GM12878 (cell line): ENCODE measurements around the gene EFNA3. TPM values are rescaled to one million over a fixed set of nuclear protein-coding genes. Genes with fewer than 3 reads are reported as not detected.

Experiments
- ATAC-seq: fragments of 200-7000 bp; cut with Tn5 transposase; 3 replicates; pipeline ENCODE4 v1.9.1; 2020; ENCODE audit warnings: mild to moderate bottlenecking, moderate library complexity
- BruUV-seq: library from RNA; stranded (reverse); fragments of 400-500 nt; replicated peaks from 2 replicates; lab custom pipeline; 2021; lab: Mats Ljungman, UMichigan
- CTCF ChIA-PET: fragments of 300-600 bp; sonication (Branson Sonifier 250); formaldehyde crosslinking; extraction: SDS; loops from one replicate; lab custom pipeline; 2021; ENCODE audit warnings: inconsistent platforms; lab: Yijun Ruan, JAX
- POLR2A ChIA-PET: fragments of 350-600 bp; formaldehyde crosslinking; extraction: SDS; loops from one replicate; lab custom pipeline; 2021; ENCODE audit warnings: inconsistent platforms; lab: Charles Lee
- RAD21 ChIA-PET: fragments of 300-600 bp; sonication (Branson Sonifier 250); formaldehyde crosslinking; loops from one replicate; lab custom pipeline; 2023; ENCODE audit warnings: antibody characterized with exemption; ENCODE audit not compliant: unreplicated experiment; lab: Charles Lee
- SMC1A ChIA-PET: fragments of 300-600 bp; sonication (Branson Sonifier 250); formaldehyde crosslinking; loops from one replicate; lab custom pipeline; 2023; ENCODE audit not compliant: unreplicated experiment, uncharacterized antibody; lab: Charles Lee
- DNase-seq: peaks from one replicate; pipeline ENCODE4 v3.0.0-alpha.2; 2011; ENCODE audit warnings: low read depth, low spot score
- FAIRE-seq: peaks from 3 replicates; lab custom pipeline; 2011; peaks lifted over from hg19 to GRCh38; lab: Jason Lieb, UNC
- H2AFZ ChIP-seq: 2 replicates; pipeline ENCODE4 v1.6.0; 2011; ENCODE audit warnings: low read depth, low read length, control low read depth; ENCODE audit not compliant: control insufficient read depth
- H3K27ac ChIP-seq: 2 replicates; pipeline ENCODE4 v1.5.1; 2011; ENCODE audit warnings: control low read depth; ENCODE audit not compliant: control insufficient read depth, insufficient read depth
- H3K27me3 ChIP-seq, 2 experiments: replicated peaks in 1 of 2; 2 replicates each; pipeline versions ENCODE4 v1.6.0 to v1.6.1; 2011; ENCODE audit warnings: low read length in 1 of 2; ENCODE audit not compliant: control insufficient read depth in 2 of 2, insufficient read depth in 2 of 2
- H3K36me3 ChIP-seq, 2 experiments: 2 replicates each; pipeline ENCODE4 v1.5.1; 2011; ENCODE audit warnings: low read length in 1 of 2; ENCODE audit not compliant: control insufficient read depth in 2 of 2, insufficient read depth in 2 of 2
- H3K4me1 ChIP-seq: 2 replicates; pipeline ENCODE4 v1.6.1; 2011; ENCODE audit warnings: mild to moderate bottlenecking, low read length, moderate library complexity, mixed read lengths; ENCODE audit not compliant: control insufficient read depth, insufficient read depth
- H3K4me2 ChIP-seq: 2 replicates; pipeline ENCODE4 v1.6.0; 2011; ENCODE audit warnings: control low read depth; ENCODE audit not compliant: control insufficient read depth, insufficient read depth
- H3K4me3 ChIP-seq: fragments of 200-600 bp; sonication (generic); 2 replicates; pipeline ENCODE4 v1.5.1; 2016
- H3K79me2 ChIP-seq: 2 replicates; pipeline ENCODE4 v1.6.0; 2011; ENCODE audit warnings: low read length; ENCODE audit not compliant: control insufficient read depth, insufficient read depth
- H3K9ac ChIP-seq: 2 replicates; pipeline ENCODE4 v1.8.0; 2011; ENCODE audit warnings: low read length, control low read depth, mixed read lengths; ENCODE audit not compliant: control insufficient read depth, insufficient read depth
- H3K9me3 ChIP-seq: replicated peaks from 3 replicates; pipeline ENCODE4 v1.5.1; 2011; ENCODE audit warnings: mild to moderate bottlenecking, low read length; ENCODE audit not compliant: control insufficient read depth, insufficient read depth
- H4K20me1 ChIP-seq: 2 replicates; pipeline ENCODE4 v1.6.0; 2011; ENCODE audit not compliant: control insufficient read depth, insufficient read depth
- BACH1 ChIP-seq: fragments of 450-650 bp; IDR thresholded peaks from 2 replicates; pipeline ENCODE4 v1.6.1; 2017; ENCODE audit warnings: mild to moderate bottlenecking, borderline replicate concordance
- BMI1 ChIP-seq: fragments of 450-650 bp; IDR thresholded peaks from 2 replicates; pipeline ENCODE4 v1.6.1; 2016; ENCODE audit warnings: mild to moderate bottlenecking, moderate library complexity, borderline replicate concordance
- CBFB ChIP-seq: IDR thresholded peaks from 2 replicates; pipeline ENCODE4 v1.6.1; 2016; ENCODE audit warnings: antibody characterized with exemption, low read depth
- E2F8 ChIP-seq: fragments of 450-650 bp; IDR thresholded peaks from 2 replicates; pipeline ENCODE4 v1.6.1; 2018; ENCODE audit warnings: mild to moderate bottlenecking, low read depth, moderate library complexity; ENCODE audit not compliant: partially characterized antibody
- EZH2 ChIP-seq: IDR thresholded peaks from 2 replicates; pipeline ENCODE4 v1.6.1; 2012; ENCODE audit warnings: low read depth, mild to moderate bottlenecking, control low read depth, inconsistent platforms, low read length, borderline replicate concordance; ENCODE audit not compliant: control insufficient read depth
- HDGF ChIP-seq: fragments of 450-650 bp; IDR thresholded peaks from 2 replicates; pipeline ENCODE4 v1.6.1; 2016; ENCODE audit warnings: antibody characterized with exemption
- IRF3 ChIP-seq: fragments of 450-650 bp; IDR thresholded peaks from 2 replicates; pipeline ENCODE4 v1.6.1; 2014; ENCODE audit warnings: mild to moderate bottlenecking
- KDM1A ChIP-seq: fragments of 200-600 bp; sonication (generic); IDR thresholded peaks from 2 replicates; pipeline ENCODE4 v1.6.1; 2016; ENCODE audit warnings: borderline replicate concordance
- LARP7 ChIP-seq: fragments of 450-650 bp; IDR thresholded peaks from 2 replicates; pipeline ENCODE4 v1.6.1; 2017; ENCODE audit warnings: mild to moderate bottlenecking
- MYC ChIP-seq: IDR thresholded peaks from 2 replicates; pipeline ENCODE4 v1.6.1; 2011; ENCODE audit warnings: mild to moderate bottlenecking, low read length, moderate library complexity, inconsistent platforms; ENCODE audit not compliant: insufficient read depth, insufficient replicate concordance, insufficient read length, severe bottlenecking
- NBN ChIP-seq: fragments of 450-650 bp; IDR thresholded peaks from 2 replicates; pipeline ENCODE4 v1.6.1; 2016
- RB1 ChIP-seq: fragments of 450-650 bp; formaldehyde crosslinking; IDR thresholded peaks from 2 replicates; pipeline ENCODE4 v1.6.1; 2017; ENCODE audit warnings: mild to moderate bottlenecking, borderline replicate concordance
- RUNX3 ChIP-seq: IDR thresholded peaks from 2 replicates; pipeline ENCODE4 v1.6.1; 2012; ENCODE audit warnings: low read length, inconsistent platforms
- SREBF2 ChIP-seq: IDR thresholded peaks from 2 replicates; pipeline ENCODE4 v1.6.1; 2012; ENCODE audit warnings: mild to moderate bottlenecking, low read length
- SRF ChIP-seq, 2 experiments: IDR thresholded peaks; 2 replicates each; pipeline ENCODE4 v1.6.1; 2011; ENCODE audit warnings: low read depth in 2 of 2, low read length in 2 of 2, mild to moderate bottlenecking in 1 of 2, moderate library complexity in 1 of 2
- TAF1 ChIP-seq: IDR thresholded peaks from 2 replicates; pipeline ENCODE4 v1.6.1; 2011; ENCODE audit warnings: mild to moderate bottlenecking, low read depth, low read length, borderline replicate concordance
- TBL1XR1 ChIP-seq: IDR thresholded peaks from 2 replicates; pipeline ENCODE4 v1.6.1; 2012; ENCODE audit warnings: low read depth, low read length, improper control_type of control experiment
- ZNF24 ChIP-seq: fragments of 450-650 bp; IDR thresholded peaks from 2 replicates; pipeline ENCODE4 v1.6.1; 2017; ENCODE audit warnings: antibody characterized with exemption, mild to moderate bottlenecking
- WGBS: methylation state at CpG from one replicate; pipeline ENCODE4 v1.1.6; 2016; ENCODE audit warnings: low lambda C conversion rate; ENCODE audit not compliant: insufficient replicate concordance, insufficient coverage; ENCODE audit errors: missing lambda C conversion rate; 5-methylcytosine and 5-hydroxymethylcytosine counted together
- in situ Hi-C: fragments of 300-500 bp; cut with MboI; formaldehyde crosslinking; loops from 9 replicates; pipeline ENCODE4 v1.14.3; 2018; ENCODE audit warnings: mixed read lengths
- intact Hi-C: fragments of 100-400 bp; cut with micrococcal nuclease; formaldehyde crosslinking; loops from one replicate; pipeline ENCODE4 v1.14.2; 2022; ENCODE audit not compliant: unreplicated experiment
- polyA plus RNA-seq, 11 experiments: library from polyadenylated mRNA; depleted of rRNA in 4 of 11; unstranded in 6 of 11; stranded (reverse) in 5 of 11; fragments of >200 nt; fragmentation: Nextera tagmentation in 4 of 11; fragmentation: Illumina TruSeq in 1 of 11; extraction: Ambion mirVana in 4 of 11; extraction: Trizol in 1 of 11; gene quantifications; 1 replicate in 1 of 11; 2 replicates in 10 of 11; pipeline versions ENCODE4 v1.2.1 to v1.2.3, GENCODE V29; 2011 to 2016; ENCODE audit warnings: inconsistent platforms in 2 of 11, missing spikeins in 2 of 11, low read depth in 1 of 11
- total RNA-seq, 4 experiments: library from RNA; depleted of rRNA in 3 of 4; stranded (reverse); fragments of >200 nt in 3 of 4; fragmentation: Illumina TruSeq in 1 of 4; extraction: Trizol in 1 of 4; gene quantifications; 2 replicates each; pipeline versions ENCODE4 v1.2.1 to v1.2.3, GENCODE V29; 2013 to 2021

EFNA3 gene
- total and polyA plus RNA-seq, 10 of the 15 experiments (the other 5 are each of a cell fraction or from before 2014, with no cell fraction given): 0.08 to 5.4 (median 1.1) TPM

GRCh38 chr1:155125946-155126555 is 47.4 kb downstream of the EFNA3 start:
- H3K79me2 ChIP-seq: no peaks in the 10 kb centered on the region
- SMC1A ChIA-PET: no interaction called here
- H2AFZ ChIP-seq: no peak overlapping the region
- 56% methylated on average over 53 of the region's 53 CpGs for WGBS
- H3K36me3 ChIP-seq: no peaks in the 10 kb centered on the region
- peaks cover 14% of the 10 kb centered on the region for H3K4me1 ChIP-seq
- in situ Hi-C loops: no loop called here
- ATAC-seq: no peak
- H3K4me3 ChIP-seq: no peak overlapping the region
- TF ChIP-seq NBN (no peak), MYC (no peak), E2F8 (no peak), HDGF (no peak), ZNF24 (no peak), CBFB (no peak), IRF3 (no peak), RUNX3 (no peak), TBL1XR1 (no peak), LARP7 (no peak), KDM1A (no peak), SRF (IDR thresholded peaks at IDR 0.05; ENCODE audit: low read depth in 2 of 2, low read length in 2 of 2) (no peak), RB1 (no peak), EZH2 (no peak), TAF1 (no peak), BMI1 (no peak), SREBF2 (no peak), BACH1 (no peak)
- RAD21 ChIA-PET: interaction anchor here (1.2 kb wide), 2 partner anchors 41 kb away, joined by 3 to 4 read pairs; no protein-coding TSS in a partner anchor
- CTCF ChIA-PET: interaction anchor here (0.7 to 1.9 kb wide), 3 partner anchors 34 to 47 kb away, joined by 3 to 6 read pairs (median 5); partner anchors contain the start of gene KRTCAP2
- H3K27me3 ChIP-seq: peaks cover 14 to 24% of the 10 kb centered on the region in 2 experiments
- intact Hi-C loops: no loop called here
- no TSS peak for BruUV-seq
- H4K20me1 ChIP-seq: no peaks in the 10 kb centered on the region
- H3K9me3 ChIP-seq: no peaks in the 10 kb centered on the region
- H3K27ac ChIP-seq: no peak overlapping the region
- no peak overlapping the region for H3K4me2 ChIP-seq
- POLR2A ChIA-PET: interaction anchor here (0.5 to 1.2 kb wide), 3 partner anchors 8 to 447 kb away, joined by 3 read pairs; no protein-coding TSS in a partner anchor
- H3K9ac ChIP-seq: no peak overlapping the region
- DNase-seq: no peak
- no peak for FAIRE-seq
